ENCODE results near the gene DNAJC27.

DNA sequence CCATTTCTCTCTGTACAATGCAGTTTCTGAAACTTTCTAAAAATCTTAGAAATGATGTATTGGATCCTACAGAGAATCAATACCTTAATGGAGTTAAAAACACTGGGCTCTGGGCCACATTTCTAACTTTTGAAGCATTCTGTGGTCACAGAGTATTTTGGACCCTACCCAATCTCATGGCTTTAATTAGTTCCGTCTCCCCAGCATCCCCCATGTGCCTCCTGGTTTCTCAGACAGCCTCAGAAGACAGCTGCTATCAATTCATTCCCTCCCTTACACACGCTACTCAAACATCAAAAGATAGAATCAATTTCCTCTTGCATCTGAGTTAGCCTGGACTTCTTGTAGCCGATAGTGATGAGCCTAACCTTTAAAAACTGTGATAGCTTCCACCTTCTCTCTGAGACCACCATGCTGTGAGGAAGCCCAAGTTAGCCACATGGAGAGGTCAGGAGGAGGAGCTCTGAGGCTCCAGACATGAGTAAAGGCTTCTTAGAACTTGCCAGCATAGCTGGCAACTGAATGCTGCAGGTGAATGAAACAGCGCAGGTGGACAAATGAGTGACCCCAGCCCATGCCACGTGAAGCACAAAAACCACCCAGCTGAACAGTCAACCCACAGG is 62.1 kb downstream of the DNAJC27 start:
- no peak for TF ChIP-seq EZH2 (IDR thresholded peaks at IDR 0.05; ENCODE audit: borderline replicate concordance)
- TF ChIP-seq, protein P1, sequence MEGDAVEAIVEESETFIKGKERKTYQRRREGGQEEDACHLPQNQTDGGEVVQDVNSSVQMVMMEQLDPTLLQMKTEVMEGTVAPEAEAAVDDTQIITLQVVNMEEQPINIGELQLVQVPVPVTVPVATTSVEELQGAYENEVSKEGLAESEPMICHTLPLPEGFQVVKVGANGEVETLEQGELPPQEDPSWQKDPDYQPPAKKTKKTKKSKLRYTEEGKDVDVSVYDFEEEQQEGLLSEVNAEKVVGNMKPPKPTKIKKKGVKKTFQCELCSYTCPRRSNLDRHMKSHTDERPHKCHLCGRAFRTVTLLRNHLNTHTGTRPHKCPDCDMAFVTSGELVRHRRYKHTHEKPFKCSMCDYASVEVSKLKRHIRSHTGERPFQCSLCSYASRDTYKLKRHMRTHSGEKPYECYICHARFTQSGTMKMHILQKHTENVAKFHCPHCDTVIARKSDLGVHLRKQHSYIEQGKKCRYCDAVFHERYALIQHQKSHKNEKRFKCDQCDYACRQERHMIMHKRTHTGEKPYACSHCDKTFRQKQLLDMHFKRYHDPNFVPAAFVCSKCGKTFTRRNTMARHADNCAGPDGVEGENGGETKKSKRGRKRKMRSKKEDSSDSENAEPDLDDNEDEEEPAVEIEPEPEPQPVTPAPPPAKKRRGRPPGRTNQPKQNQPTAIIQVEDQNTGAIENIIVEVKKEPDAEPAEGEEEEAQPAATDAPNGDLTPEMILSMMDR (IDR thresholded peaks at IDR 0.05; ENCODE audit: poor library complexity) = no peak
- no peak for TF ChIP-seq EZH2phosphoT487 (IDR thresholded peaks at IDR 0.05; ENCODE audit: low read depth, severe bottlenecking, unreplicated experiment)
